Stimulated activated CD4-positive, alpha-beta T cell treated with anti-CD3 and anti-CD28 coated beads, Interleukin-1b, Interleukin-23, amount 100 ng/mL, for 24 hours (primary cell): Measurements from ENCODE around the gene LRRC63.

Experiments
- DNase-seq, 4 experiments: peaks; one replicate each; pipeline ENCODE4 v3.0.0-alpha.2; 2020; ENCODE audit warnings: low read depth in 4 of 4, low spot score in 1 of 4

The LRRC63 gene

GRCh38 chr13:46307554-46307953, 95.8 kb downstream of the LRRC63 start:
- DNase-seq, result no peak

GRCh38 chr13:46310066-46310465, 98.3 kb downstream of the LRRC63 start:
- DNase-seq, result no peak

- no peak for DNase-seq
These were observed 99.5 kb downstream of the LRRC63 start for GRCh38 chr13:46311217-46311616.

GRCh38 chr13:46313024-46313423, 101.3 kb downstream of the LRRC63 start:
- no peak for DNase-seq

GRCh38 chr13:46313432-46314257, 101.9 kb downstream of the LRRC63 start:
- DNase-seq, result no peak

- DNase-seq, result no peak
These were observed 102.9 kb downstream of the LRRC63 start for GRCh38 chr13:46314587-46314986.

GRCh38 chr13:46315036-46315435, 103.3 kb downstream of the LRRC63 start:
- no peak for DNase-seq

- DNase-seq, result no peak
These were observed 103.9 kb downstream of the LRRC63 start for GRCh38 chr13:46315491-46316075.

GRCh38 chr13:46317120-46317519, 105.4 kb downstream of the LRRC63 start:
- DNase-seq, result no peak

GRCh38 chr13:46318986-46319385, 107.3 kb downstream of the LRRC63 start:
- DNase-seq, result no peak

GRCh38 chr13:46320406-46320805, 108.7 kb downstream of the LRRC63 start:
- no peak for DNase-seq

- DNase-seq, result no peak
These were observed 109.1 kb downstream of the LRRC63 start for GRCh38 chr13:46320821-46321220.

- peak in 3 of 4 experiments; percentile 39 to 56 (median 48) for DNase-seq
These were observed 109.9 kb downstream of the LRRC63 start for GRCh38 chr13:46321494-46322225.

GRCh38 chr13:46324976-46325375, 113.2 kb downstream of the LRRC63 start:
- DNase-seq, result no peak
